Uterus (tissue), 2 donors: ENCODE data around the gene MTRR.

Source experiments
- POLR2A ChIP-seq, 2 donors: fragments of 450-650 bp; IDR thresholded peaks; one replicate each; pipeline ENCODE4 v1.6.1; 2016; ENCODE audit warnings: antibody characterized with exemption in 2 of 2, mild to moderate bottlenecking in 1 of 2, moderate library complexity in 1 of 2
- TF ChIP-seq, protein P1 (sequence below), 4 experiments: fragments of 200-600 bp in 2 of 4; fragments of 450-650 bp in 2 of 4; sonication (generic) in 2 of 4; IDR thresholded peaks; one replicate each; pipeline ENCODE4 v1.5.1; 2016 to 2019; ENCODE audit warnings: antibody characterized with exemption in 4 of 4, mild to moderate bottlenecking in 2 of 4, moderate library complexity in 1 of 4

DNA sequence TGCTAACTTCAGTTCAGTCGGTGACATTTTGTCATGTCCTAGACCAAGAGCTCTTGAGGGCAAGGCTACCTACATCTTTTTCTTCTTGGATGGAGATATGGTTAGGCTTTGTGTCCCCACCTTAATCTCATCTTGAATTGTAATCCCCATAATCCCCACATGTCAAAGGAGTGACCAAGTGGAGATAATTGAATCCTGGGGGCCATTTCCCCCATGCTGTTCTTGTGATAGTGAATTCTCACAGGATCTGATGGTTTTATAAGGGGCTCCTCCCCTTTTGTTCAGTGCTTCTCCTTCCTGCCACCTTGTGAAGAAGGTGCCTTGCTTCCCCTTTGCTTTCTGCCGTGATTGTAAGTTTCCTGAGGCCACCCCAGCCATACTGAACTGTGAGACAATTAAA, 16.0 kb upstream of the MTRR start:
- TF ChIP-seq, protein P1, sequence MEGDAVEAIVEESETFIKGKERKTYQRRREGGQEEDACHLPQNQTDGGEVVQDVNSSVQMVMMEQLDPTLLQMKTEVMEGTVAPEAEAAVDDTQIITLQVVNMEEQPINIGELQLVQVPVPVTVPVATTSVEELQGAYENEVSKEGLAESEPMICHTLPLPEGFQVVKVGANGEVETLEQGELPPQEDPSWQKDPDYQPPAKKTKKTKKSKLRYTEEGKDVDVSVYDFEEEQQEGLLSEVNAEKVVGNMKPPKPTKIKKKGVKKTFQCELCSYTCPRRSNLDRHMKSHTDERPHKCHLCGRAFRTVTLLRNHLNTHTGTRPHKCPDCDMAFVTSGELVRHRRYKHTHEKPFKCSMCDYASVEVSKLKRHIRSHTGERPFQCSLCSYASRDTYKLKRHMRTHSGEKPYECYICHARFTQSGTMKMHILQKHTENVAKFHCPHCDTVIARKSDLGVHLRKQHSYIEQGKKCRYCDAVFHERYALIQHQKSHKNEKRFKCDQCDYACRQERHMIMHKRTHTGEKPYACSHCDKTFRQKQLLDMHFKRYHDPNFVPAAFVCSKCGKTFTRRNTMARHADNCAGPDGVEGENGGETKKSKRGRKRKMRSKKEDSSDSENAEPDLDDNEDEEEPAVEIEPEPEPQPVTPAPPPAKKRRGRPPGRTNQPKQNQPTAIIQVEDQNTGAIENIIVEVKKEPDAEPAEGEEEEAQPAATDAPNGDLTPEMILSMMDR (IDR thresholded peaks at IDR 0.05), result no peak
- no peak for TF ChIP-seq POLR2A (IDR thresholded peaks at IDR 0.05)
